GM19468 (cell line): Measurements from ENCODE around the gene SLC15A1.

Experiments used
- ATAC-seq: cut with Tn5 transposase; IDR thresholded peaks from one replicate; pipeline ENCODE4 v1.9.1; 2021; ENCODE audit warnings: mild to moderate bottlenecking, moderate library complexity, moderate number of reproducible peaks; ENCODE audit not compliant: unreplicated experiment; ENCODE audit errors: extremely low read depth

SLC15A1 gene

GRCh38 chr13:98707281-98707999 is 45.0 kb downstream of the SLC15A1 start:
- ATAC-seq, result peak; percentile 55

GRCh38 chr13:98706446-98707110 is 45.9 kb downstream of the SLC15A1 start:
- ATAC-seq, result no peak

- no peak for ATAC-seq
Measured at GRCh38 chr13:98697791-98698190, 54.7 kb downstream of the SLC15A1 start.

GRCh38 chr13:98693756-98694155 is 58.7 kb downstream of the SLC15A1 start:
- no peak for ATAC-seq

GRCh38 chr13:98691360-98691759 is 61.1 kb downstream of the SLC15A1 start:
- no peak for ATAC-seq

GRCh38 chr13:98690348-98691022 is 62.0 kb downstream of the SLC15A1 start:
- ATAC-seq, result no peak

GRCh38 chr13:98689347-98689968 is 63.0 kb downstream of the SLC15A1 start:
- no peak for ATAC-seq

- no peak for ATAC-seq
Measured at GRCh38 chr13:98688373-98688772, 64.1 kb downstream of the SLC15A1 start.

- no peak for ATAC-seq
Measured at GRCh38 chr13:98687319-98687718, 65.2 kb downstream of the SLC15A1 start.

- no peak for ATAC-seq
Measured at GRCh38 chr13:98686270-98686669, 66.2 kb downstream of the SLC15A1 start.

- ATAC-seq, result no peak
Measured at GRCh38 chr13:98685146-98685545, 67.3 kb downstream of the SLC15A1 start.

GRCh38 chr13:98681049-98681448 is 71.4 kb downstream of the SLC15A1 start:
- ATAC-seq, result no peak

- ATAC-seq, result no peak
Measured at GRCh38 chr13:98678741-98679140, 73.7 kb downstream of the SLC15A1 start.

GRCh38 chr13:98677398-98677797 is 75.1 kb downstream of the SLC15A1 start:
- ATAC-seq, result no peak

GRCh38 chr13:98676239-98676638 is 76.2 kb downstream of the SLC15A1 start:
- no peak for ATAC-seq

- no peak for ATAC-seq
Measured at GRCh38 chr13:98675837-98676236, 76.6 kb downstream of the SLC15A1 start.

GRCh38 chr13:98675066-98675465 is 77.4 kb downstream of the SLC15A1 start:
- no peak for ATAC-seq

GRCh38 chr13:98672947-98673613 is 79.4 kb downstream of the SLC15A1 start:
- peak; percentile 61 for ATAC-seq

GRCh38 chr13:98668155-98668554 is 84.3 kb downstream of the SLC15A1 start:
- ATAC-seq, result no peak

- ATAC-seq, result no peak
Measured at GRCh38 chr13:98665638-98665995, 86.9 kb downstream of the SLC15A1 start.
